Neural cell (in vitro differentiated cells): Measurements from ENCODE around the gene OR13J1.

Experiments
- SMC3 ChIP-seq: fragments of 450-650 bp; conservative IDR thresholded peaks from 2 replicates; pipeline ENCODE4 v1.6.1; 2014; ENCODE audit warnings: antibody characterized with exemption, mild to moderate bottlenecking, moderate library complexity; ENCODE audit not compliant: poor library complexity
- TF ChIP-seq, protein P1 (sequence below): fragments of 450-650 bp; IDR thresholded peaks from 2 replicates; pipeline ENCODE4 v1.5.1; 2014; ENCODE audit warnings: antibody characterized with exemption, mild to moderate bottlenecking, moderate library complexity; ENCODE audit not compliant: poor library complexity, severe bottlenecking

- TF ChIP-seq SMC3 = no peak
- TF ChIP-seq, protein P1, sequence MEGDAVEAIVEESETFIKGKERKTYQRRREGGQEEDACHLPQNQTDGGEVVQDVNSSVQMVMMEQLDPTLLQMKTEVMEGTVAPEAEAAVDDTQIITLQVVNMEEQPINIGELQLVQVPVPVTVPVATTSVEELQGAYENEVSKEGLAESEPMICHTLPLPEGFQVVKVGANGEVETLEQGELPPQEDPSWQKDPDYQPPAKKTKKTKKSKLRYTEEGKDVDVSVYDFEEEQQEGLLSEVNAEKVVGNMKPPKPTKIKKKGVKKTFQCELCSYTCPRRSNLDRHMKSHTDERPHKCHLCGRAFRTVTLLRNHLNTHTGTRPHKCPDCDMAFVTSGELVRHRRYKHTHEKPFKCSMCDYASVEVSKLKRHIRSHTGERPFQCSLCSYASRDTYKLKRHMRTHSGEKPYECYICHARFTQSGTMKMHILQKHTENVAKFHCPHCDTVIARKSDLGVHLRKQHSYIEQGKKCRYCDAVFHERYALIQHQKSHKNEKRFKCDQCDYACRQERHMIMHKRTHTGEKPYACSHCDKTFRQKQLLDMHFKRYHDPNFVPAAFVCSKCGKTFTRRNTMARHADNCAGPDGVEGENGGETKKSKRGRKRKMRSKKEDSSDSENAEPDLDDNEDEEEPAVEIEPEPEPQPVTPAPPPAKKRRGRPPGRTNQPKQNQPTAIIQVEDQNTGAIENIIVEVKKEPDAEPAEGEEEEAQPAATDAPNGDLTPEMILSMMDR = no peak
These were observed 12.8 kb upstream of the OR13J1 start for GRCh38 chr9:35882996-35883395.
